SJCRH30 (cell line): ENCODE results near the gene PBX1. TPM values are rescaled to one million over a fixed set of nuclear protein-coding genes. Genes with fewer than 3 reads are reported as not detected.
A peak's percentile ranks its signal among the peaks of the same experiment; 100 is the strongest.

Experiments
- DNase-seq, 2 experiments: peaks; one replicate each; pipeline ENCODE4 v3.0.0-alpha.2; 2015 to 2020
- H3K27ac ChIP-seq: fragments of 250-450 bp; sonication (Bioruptor Pico); 2 replicates; pipeline ENCODE4 v1.5.1; 2020; ENCODE audit warnings: mild to moderate bottlenecking, moderate library complexity
- H3K27me3 ChIP-seq: fragments of 250-450 bp; sonication (Bioruptor Pico); 2 replicates; pipeline ENCODE4 v1.5.1; 2020; ENCODE audit warnings: mild to moderate bottlenecking, moderate library complexity
- H3K36me3 ChIP-seq: fragments of 250-450 bp; sonication (Bioruptor Pico); 2 replicates; pipeline ENCODE4 v1.5.1; 2020; ENCODE audit warnings: mild to moderate bottlenecking, moderate library complexity
- H3K4me1 ChIP-seq: fragments of 250-450 bp; sonication (Bioruptor Pico); 2 replicates; pipeline ENCODE4 v1.5.1; 2020; ENCODE audit warnings: mild to moderate bottlenecking, moderate library complexity
- H3K4me3 ChIP-seq: fragments of 250-450 bp; sonication (Bioruptor Pico); 2 replicates; pipeline ENCODE4 v1.5.1; 2020; ENCODE audit warnings: mild to moderate bottlenecking, moderate library complexity
- H3K9me3 ChIP-seq: fragments of 250-450 bp; sonication (Bioruptor Pico); replicated peaks from 2 replicates; pipeline ENCODE4 v1.5.1; 2020; ENCODE audit warnings: mild to moderate bottlenecking, moderate library complexity
- total RNA-seq: library from RNA; depleted of rRNA; stranded (reverse); fragments of >200 nt; shearing (Covaris generic); gene quantifications from 2 replicates; pipeline ENCODE4 v1.2.3, GENCODE V29; 2014

The PBX1 gene
- total RNA-seq, 1 experiment from 2014 or later = 39.0 TPM

DNA sequence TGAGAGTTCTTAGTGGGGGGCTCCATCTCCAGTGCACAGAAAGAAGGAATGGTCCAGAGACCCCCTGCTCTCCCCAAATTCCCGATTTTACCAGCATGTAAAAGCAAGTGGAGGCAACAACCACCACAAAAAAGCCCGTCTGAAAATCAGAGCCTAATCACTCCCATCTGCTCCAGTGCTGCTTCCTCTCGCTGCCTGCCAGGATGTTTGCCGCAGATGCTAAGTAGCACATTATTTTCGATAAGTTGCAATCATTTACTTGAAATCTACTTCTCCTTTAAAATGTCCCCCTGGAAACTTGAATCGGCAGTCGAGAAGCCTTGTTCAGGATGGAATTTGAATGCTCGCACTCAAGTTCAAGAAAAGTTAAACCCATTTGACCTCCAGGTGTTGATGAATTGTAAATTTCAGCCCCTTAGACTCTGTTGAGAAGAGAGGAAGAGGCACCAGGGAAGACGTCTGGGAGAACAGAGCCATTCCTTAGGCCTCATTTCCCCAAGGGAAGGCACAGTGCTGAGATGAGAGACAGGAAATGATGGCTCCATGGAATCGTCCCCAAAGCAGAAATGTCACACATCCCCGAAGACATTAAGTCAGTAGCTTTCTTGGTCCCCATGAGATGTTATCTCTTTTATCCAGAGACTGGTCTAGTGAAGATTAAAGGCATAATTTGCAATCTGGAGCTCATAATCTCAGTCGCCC lies 221.3 kb downstream of the PBX1 start:
- Histone ChIP-seq H3K27ac (no peak overlapping the region), H3K9me3 (no peaks in the 10 kb centered on the region), H3K4me1 (peaks cover 4% of the 10 kb centered on the region; the same call in 1 of the 2 replicates), H3K27me3 (no peaks in the 10 kb centered on the region), H3K4me3 (no peak overlapping the region), H3K36me3 (no peaks in the 10 kb centered on the region)
- DNase-seq = no peak

DNA sequence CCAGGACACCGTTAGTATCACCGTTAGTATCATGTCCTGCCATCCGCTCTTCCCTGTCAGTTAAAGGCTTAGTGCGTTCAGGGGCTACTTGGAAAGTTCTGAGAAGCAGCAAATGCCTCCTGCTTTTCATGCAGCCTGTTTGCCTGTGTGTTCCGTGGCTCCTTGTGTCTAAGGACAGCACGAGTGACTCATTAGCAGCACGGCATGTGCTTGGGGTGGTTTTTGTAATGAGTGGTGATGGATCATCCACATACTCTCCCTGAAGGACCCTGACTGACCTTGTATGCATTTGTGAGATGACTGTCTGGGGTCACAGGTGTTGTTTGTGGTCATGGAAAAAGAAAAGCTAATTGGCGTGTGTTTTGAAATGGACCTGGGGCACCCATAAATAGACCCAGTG lies 221.9 kb downstream of the PBX1 start:
- Histone ChIP-seq H3K27me3 (no peaks in the 10 kb centered on the region), H3K9me3 (no peaks in the 10 kb centered on the region), H3K4me1 (peaks cover 4% of the 10 kb centered on the region; the same call in 1 of the 2 replicates), H3K27ac (no peak overlapping the region), H3K4me3 (no peak overlapping the region), H3K36me3 (no peaks in the 10 kb centered on the region)
- no peak for DNase-seq

DNA sequence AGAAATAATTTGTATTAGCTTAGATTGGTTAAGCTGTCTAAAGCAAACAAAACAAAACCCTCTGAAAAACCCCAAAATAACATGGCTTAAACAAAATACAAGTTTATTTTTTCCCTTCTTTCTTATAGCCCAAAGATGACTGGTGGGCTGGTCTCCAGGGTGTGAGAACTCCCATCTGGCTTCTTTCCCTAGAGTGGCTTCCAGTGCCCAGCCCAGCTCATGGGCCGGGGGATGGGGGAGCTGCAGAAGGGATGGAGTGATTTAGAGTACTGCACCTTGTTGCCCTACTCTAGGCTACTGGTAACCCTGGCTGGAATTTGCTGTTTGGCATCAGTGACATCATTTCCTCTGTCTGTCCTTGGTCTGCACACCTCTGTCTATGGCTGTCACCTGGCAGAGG lies 223.0 kb downstream of the PBX1 start:
- no peaks in the 10 kb centered on the region for H3K36me3 ChIP-seq
- no peak overlapping the region for H3K4me3 ChIP-seq

DNA sequence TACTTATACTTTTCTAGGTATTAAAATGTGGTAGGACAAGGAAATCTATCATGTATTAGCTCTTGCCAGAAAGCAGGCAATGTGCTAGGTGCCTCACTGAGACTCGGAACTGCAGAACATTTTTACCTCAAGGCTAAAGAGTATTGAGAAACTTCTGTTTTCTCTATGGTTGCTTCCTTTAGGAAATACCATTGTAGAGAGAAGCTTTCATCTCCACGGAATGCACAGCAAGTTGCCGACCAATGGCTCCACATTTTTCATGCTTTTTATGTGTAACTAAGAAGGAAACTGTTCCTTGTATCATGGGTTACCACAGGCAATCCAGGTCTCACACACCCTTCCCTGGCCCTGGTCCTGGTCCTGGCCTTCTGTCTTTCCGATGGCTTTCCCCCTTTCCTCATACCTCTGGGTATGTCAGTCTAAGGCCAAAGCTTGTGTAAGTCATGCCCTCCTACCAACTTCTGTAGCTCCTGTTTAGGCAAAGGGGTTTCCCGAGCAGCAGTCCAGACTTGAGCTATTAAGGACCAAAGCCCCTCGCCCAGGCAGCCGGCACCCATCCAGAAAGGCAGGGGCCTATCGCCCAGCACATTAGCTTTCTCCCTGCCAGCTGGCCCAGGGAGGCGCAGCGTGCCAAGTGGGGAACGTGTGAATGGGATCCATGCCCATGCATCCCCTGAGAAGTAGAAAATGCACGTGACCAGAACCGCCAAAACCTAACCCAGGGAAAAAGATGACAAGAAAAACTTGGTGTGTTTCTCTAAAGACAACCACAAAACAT lies 225.0 kb downstream of the PBX1 start:
- H3K4me1 ChIP-seq = peaks cover 11% of the 10 kb centered on the region; the same call in 1 of the 2 replicates
- no peaks in the 10 kb centered on the region for H3K9me3 ChIP-seq
- no peak overlapping the region for H3K27ac ChIP-seq
- no peaks in the 10 kb centered on the region for H3K36me3 ChIP-seq
- no peaks in the 10 kb centered on the region for H3K27me3 ChIP-seq
- H3K4me3 ChIP-seq = no peak overlapping the region
- no peak for DNase-seq

More for the DNA sequence above, 223.0 kb downstream of the PBX1 start:
- H3K9me3 ChIP-seq = no peaks in the 10 kb centered on the region
- DNase-seq = no peak
- H3K27me3 ChIP-seq = no peaks in the 10 kb centered on the region
- H3K4me1 ChIP-seq = peaks cover 4% of the 10 kb centered on the region; the same call in 1 of the 2 replicates
- no peak overlapping the region for H3K27ac ChIP-seq

DNA sequence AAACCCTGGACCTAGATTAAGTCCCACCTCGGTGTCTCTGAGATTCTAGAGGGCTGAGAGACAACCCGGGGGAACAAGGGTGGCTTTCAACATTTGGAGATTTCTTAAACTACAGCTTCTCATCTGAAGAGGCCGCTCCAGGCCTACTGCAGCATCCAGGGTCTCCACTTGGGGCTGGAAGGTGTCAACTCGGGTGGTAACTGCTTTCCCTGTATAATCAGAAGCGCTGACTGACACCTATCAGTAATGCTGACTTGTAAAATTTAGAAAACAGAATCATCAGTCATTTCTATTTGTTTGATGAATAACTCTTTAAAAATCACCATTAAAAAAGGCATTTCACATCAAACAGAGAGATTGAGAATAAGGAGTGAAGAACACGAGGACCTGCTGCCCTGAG lies 226.0 kb downstream of the PBX1 start:
- Histone ChIP-seq H3K27me3 (no peaks in the 10 kb centered on the region), H3K9me3 (no peaks in the 10 kb centered on the region), H3K27ac (no peak overlapping the region), H3K4me1 (peaks cover 11% of the 10 kb centered on the region; the same call in 1 of the 2 replicates), H3K4me3 (no peak overlapping the region), H3K36me3 (no peaks in the 10 kb centered on the region)
- no peak for DNase-seq

DNA sequence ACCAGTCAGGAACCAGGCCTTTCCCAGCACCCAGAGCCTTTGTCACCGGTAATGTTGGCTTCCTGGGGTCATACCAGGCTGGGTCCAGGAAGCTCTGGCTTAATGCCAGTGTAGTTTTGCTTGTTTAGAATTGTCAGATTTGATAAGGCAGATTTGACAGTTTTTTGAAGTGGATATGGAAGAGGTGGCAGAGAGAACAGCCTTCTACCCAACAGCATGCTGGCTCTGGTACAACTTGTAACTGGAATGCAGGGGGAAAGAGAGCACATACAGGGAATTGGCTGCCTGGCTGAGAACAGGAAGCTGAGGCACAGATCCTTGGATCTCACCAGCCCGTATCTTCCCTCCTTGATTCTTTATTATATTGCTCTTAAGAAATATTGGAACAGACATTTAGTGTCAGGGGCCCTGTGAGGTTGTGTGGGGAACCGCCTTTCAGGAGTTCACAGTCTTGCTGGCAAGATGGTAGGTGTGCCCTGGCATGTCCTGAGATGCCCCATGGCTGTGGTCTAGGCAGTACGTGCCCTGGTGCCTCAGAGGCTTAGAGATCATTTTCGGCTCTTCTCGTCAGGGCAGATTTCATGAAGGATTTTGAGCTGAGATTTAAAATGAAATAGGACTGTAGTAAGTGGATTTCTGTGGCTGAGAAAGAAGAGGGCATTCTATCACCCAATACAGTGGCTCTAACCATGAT lies 227.0 kb downstream of the PBX1 start:
- Histone ChIP-seq H3K36me3 (no peaks in the 10 kb centered on the region), H3K27me3 (no peaks in the 10 kb centered on the region), H3K4me1 (peaks cover 8% of the 10 kb centered on the region; the same call in 1 of the 2 replicates), H3K4me3 (no peak overlapping the region), H3K9me3 (no peaks in the 10 kb centered on the region), H3K27ac (no peak overlapping the region)
- no peak for DNase-seq

DNA sequence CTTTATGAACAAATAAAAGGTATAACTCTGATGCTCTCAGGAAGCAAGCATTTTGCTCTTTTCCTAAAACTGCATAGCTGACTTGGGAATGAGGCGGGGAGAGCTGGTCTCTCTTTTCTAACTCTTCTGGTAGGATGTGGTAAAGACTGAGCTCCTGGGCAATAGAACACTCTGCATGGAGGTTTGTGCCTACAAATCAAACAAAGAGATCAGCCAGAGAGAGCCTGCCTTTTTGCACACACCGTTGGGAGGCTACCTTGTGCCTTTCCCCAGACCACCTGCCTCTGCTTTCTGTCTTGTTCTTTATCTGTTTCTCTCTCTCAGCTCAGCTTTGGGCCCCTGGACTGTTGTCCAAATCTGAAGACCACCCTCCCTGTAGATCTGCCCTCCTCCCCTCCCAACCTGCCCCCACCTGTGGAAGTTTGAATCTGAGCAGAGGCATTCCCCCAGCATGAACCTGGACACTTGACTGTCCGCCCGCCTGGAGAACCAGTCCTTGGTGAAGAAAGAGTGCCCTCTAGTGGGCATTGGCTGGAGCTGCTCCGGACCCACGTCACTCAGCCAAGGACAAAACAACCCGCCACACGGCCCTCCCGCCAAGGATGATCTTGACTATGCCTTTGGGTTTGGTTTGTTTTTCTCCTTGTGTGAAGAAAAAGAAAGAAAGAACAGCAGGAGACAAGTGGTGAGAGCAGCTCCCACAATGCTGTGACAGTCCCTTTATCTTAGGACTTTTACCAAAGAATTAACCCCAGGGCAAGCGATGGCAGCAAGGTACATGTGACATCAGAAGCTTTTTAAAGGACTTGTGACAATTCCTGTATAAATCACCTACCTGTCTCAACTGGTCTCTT lies 228.2 kb downstream of the PBX1 start:
- Histone ChIP-seq H3K27ac (no peak overlapping the region), H3K4me3 (peak overlapping the region; percentile 24), H3K27me3 (no peaks in the 10 kb centered on the region), H3K4me1 (peaks cover 7% of the 10 kb centered on the region; the same call in 1 of the 2 replicates), H3K36me3 (no peaks in the 10 kb centered on the region), H3K9me3 (no peaks in the 10 kb centered on the region)
- DNase-seq = peak; percentile 71 to 90

DNA sequence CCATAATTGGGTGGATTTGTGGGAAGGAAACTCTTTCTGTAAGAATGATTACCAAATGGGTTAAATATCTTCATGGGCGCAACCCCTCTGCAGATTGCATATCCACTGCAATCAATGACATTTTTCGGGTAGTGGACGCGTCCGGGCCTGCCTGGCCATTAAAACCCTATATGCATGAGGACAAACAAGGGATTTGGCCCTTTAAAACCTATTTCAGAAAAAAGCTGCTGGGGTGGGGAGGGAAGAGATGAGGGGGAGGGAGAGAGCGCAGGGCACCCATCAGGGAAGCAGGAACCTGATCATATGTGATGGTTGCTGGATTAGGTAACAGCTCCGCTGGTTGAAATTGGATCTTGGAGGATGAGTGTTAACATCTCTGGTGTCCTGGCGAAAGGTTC lies 228.8 kb downstream of the PBX1 start:
- Histone ChIP-seq H3K27me3 (no peaks in the 10 kb centered on the region), H3K27ac (no peak overlapping the region), H3K36me3 (no peaks in the 10 kb centered on the region), H3K4me1 (peaks cover 7% of the 10 kb centered on the region; the same call in 1 of the 2 replicates), H3K4me3 (peak overlapping the region; percentile 24), H3K9me3 (no peaks in the 10 kb centered on the region)
- DNase-seq = peak in 1 of 2 experiments; percentile 51

DNA sequence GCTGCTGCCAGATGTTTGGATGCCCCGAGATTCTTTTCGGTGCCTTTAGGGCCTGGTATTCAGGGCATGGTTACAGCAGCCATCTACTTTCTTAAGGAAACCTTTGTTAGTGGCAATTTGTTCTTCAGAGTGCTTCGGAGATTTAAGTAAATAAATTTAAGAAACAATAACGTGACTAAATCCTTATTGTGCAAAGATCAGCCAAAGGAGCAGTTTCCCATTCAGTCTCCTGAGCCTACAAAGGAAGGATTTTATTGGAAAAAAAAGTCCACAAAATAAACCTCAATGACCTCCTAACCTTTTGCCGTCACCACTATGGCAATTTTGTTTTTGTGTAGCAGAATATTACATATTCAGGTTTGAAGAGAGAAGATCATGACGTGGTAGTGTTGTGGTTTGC lies 231.1 kb downstream of the PBX1 start:
- no peak for DNase-seq
- Histone ChIP-seq H3K4me1 (peaks cover 20% of the 10 kb centered on the region), H3K4me3 (no peak overlapping the region)

DNA sequence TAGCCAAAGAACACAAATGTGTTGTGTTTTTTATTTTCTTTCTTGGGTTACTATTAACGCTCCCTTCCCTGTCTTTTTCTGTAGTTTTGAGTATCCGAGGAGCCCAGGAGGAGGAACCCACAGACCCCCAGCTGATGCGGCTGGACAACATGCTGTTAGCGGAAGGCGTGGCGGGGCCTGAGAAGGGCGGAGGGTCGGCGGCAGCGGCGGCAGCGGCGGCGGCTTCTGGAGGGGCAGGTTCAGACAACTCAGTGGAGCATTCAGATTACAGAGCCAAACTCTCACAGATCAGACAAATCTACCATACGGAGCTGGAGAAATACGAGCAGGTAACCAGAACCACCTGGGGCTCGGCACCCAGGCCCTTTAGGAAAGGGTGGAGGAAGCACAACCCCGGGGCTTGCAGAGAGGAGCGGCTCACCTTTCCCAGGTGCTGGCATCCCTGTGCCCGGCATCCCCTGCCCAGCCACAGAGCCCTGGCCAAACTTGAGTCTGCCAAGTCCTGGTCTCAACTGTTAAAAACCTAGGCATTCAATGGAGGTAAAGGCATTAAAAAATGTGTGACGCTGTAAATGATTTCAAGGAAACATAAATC lies 233.5 kb downstream of the PBX1 start:
- Histone ChIP-seq H3K4me1 (peaks cover 32% of the 10 kb centered on the region), H3K27ac (no peak overlapping the region), H3K4me3 (no peak overlapping the region), H3K9me3 (no peaks in the 10 kb centered on the region), H3K36me3 (no peaks in the 10 kb centered on the region), H3K27me3 (no peaks in the 10 kb centered on the region)
- no peak for DNase-seq

More for the DNA sequence above, 231.1 kb downstream of the PBX1 start:
- Histone ChIP-seq H3K27ac (no peak overlapping the region), H3K36me3 (no peaks in the 10 kb centered on the region), H3K9me3 (no peaks in the 10 kb centered on the region), H3K27me3 (no peaks in the 10 kb centered on the region)

DNA sequence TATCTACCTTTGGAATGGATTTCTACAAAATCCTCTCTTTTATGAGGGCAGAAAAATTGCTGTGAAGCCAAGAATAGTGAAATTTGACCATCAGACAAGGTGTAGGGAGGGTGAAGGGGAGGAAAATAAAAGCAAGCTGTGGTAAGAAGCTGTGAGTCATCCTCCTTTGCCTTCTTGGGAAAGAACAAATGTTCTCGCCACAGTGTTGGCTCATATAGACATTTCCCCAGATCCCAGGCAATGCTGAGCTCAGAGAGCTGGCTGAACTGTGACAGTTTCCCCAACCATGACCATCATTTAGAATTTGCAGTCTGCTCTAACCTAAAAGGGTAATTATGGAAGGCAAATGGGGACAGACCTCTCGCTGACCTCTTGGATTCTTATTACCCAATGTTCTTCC lies 235.4 kb downstream of the PBX1 start:
- Histone ChIP-seq H3K9me3 (no peaks in the 10 kb centered on the region), H3K4me1 (peaks cover 28% of the 10 kb centered on the region), H3K27me3 (no peaks in the 10 kb centered on the region), H3K36me3 (no peaks in the 10 kb centered on the region), H3K27ac (peak overlapping the region; percentile 42; the same call in 1 of the 2 replicates), H3K4me3 (no peak overlapping the region)
- DNase-seq = peak; percentile 41 to 77

DNA sequence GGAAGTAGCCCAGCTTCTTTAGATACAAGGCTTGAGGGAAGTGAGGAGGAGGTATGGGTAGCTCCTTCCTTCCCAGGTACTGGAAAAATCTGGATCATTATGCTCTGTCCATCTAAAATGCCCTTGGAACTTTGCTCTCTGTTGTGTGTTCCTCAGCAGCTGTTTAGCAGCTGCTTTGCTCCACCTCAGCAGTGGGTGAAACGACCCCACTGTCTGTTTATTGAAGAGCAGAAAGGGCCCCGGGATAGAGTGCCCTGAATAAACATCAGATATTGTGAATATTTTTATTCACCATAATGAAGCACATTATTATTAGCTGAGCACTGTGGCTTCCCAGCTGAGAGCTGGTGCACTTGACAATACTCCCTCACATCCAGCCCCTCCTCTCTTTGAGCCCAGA lies 237.9 kb downstream of the PBX1 start:
- Histone ChIP-seq H3K27me3 (no peaks in the 10 kb centered on the region), H3K4me1 (peaks cover 28% of the 10 kb centered on the region), H3K4me3 (no peak overlapping the region), H3K36me3 (peaks cover 4% of the 10 kb centered on the region; the same call in 1 of the 2 replicates), H3K9me3 (no peaks in the 10 kb centered on the region), H3K27ac (peak overlapping the region; percentile 66)
- DNase-seq = peak; percentile 54 to 73

DNA sequence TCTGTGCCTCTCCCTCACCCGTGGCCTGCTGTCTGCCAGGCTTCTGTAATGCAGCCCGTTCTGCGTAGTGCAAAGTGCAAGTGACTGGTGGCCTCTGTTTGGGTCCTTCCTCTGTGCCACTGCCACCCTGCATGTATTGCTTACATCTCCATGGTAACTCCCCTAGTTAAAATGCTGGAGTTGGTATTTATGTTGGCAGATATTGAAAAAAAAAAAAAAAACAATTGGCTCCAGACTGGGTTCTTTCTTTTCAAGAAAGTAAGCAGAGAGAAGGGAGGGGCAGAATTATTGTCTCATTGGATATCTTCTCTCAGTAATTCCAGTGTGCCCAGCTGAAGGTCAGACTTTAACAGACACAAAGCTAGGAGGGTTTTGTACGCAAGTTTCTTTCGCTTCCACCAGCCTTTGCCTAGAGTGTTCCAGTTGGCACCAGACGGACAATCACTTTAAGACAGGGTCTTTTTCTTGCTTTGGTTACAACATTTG lies 242.3 kb downstream of the PBX1 start:
- Histone ChIP-seq H3K36me3 (peaks cover 4% of the 10 kb centered on the region; the same call in 1 of the 2 replicates), H3K27ac (no peak overlapping the region), H3K4me3 (no peak overlapping the region), H3K4me1 (peaks cover 42% of the 10 kb centered on the region), H3K9me3 (no peaks in the 10 kb centered on the region), H3K27me3 (no peaks in the 10 kb centered on the region)
- DNase-seq = no peak
